GM21367 (cell line): ENCODE results near the gene CBLB.
A peak's percentile ranks its signal among the peaks of the same experiment; 100 is the strongest.

Experiments
- ATAC-seq: cut with Tn5 transposase; IDR thresholded peaks from one replicate; pipeline ENCODE4 v1.9.1; 2021; ENCODE audit not compliant: unreplicated experiment

Gene CBLB

DNA sequence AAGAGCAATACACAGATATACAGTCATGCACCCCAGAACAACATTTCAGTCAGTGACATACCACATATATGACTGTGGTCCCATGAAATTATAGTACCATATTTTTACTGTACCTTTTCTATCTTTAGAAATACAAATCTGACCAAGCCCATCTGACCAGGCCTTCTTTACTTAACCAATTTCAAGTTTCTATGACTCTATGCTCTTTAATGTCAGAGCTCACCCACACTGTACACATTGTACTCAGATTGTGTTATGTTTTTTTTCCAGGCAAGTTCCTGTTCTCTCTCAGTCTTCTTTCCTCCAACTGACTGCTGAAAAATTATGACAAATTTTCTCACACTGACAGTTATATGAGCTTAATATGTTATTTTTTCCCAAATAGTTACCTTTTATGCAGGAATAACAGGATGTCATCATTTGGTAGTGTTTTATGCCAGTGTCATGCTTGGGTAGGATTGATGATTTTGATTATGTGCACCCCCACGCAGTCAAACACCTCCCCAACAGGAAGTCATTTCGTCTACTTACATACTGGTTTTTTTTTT lies 8.0 kb upstream of the CBLB start:
- peak; percentile 57 for ATAC-seq

DNA sequence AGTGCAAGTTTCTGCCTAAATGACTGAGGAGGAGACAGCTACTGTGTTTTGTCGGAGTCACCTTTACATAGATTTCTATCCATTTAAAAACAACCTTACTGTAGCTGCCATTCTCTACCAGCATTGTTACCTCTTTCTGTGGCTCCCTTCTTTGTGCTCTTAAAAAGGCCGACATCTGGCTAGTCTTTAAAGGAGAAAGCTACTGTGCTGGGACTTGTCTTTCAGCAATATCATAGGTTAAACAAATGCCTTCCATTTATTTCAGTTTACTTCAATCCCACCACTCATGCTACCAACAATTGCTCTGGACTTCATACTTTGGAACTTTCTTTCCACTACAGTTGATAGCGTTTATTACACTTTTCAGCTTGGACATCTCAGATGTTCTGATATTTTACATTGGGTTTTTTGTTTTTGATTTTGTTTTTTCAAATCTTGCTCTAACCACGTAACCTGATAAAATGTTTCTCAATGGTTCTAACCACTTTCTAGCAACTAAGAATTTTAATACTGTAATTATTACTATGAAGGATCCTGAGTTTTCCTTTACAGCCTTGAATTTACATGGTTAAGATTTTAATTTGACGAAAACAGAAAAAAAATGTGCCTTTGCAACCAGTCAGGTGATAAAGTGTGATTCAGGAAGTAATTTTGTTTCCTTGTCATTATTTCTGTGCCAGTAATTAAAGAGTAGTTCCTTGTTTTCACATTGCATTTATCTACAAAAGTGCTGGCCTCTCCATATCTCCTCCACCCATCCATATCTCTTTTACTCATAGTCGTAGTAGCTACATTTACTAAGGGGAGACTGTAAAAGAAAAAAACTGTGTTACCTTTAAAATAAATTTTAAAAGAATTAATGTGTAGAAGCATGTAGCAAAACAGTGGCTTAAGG lies 1.3 kb upstream of the CBLB start:
- ATAC-seq, result no peak

DNA sequence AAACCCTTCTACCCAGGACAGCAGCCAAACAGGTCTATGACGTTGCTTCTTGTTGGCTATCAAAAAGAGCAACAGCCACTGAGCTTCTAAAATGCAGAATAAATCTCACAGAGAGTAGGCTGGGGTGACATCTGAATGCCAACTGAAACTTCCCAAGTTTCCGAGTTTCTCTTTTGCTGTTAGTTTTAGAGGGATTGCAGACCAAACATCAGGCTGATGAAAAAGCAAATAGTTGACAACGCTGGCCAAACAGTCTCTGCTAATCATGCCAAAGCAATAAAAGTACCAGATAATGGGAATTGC lies 670 bp upstream of the CBLB start:
- no peak for ATAC-seq

DNA sequence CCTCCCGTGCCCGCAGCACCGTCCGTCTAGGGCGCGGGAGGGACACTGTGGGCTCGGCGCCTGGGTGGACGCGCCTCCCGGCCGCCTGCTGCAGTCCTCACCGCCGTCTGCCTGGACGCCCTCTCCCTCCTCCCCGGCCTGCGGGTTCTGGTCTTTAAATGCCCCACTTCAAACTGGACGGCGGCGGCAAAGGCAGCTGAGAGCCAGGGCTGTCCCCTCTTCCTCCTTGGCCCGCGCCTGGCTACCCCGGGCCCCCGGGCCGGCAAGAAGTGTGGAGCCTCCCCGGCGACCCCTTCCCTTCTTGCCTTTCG lies 426 bp downstream of the CBLB start:
- peak; percentile 2 for ATAC-seq

DNA sequence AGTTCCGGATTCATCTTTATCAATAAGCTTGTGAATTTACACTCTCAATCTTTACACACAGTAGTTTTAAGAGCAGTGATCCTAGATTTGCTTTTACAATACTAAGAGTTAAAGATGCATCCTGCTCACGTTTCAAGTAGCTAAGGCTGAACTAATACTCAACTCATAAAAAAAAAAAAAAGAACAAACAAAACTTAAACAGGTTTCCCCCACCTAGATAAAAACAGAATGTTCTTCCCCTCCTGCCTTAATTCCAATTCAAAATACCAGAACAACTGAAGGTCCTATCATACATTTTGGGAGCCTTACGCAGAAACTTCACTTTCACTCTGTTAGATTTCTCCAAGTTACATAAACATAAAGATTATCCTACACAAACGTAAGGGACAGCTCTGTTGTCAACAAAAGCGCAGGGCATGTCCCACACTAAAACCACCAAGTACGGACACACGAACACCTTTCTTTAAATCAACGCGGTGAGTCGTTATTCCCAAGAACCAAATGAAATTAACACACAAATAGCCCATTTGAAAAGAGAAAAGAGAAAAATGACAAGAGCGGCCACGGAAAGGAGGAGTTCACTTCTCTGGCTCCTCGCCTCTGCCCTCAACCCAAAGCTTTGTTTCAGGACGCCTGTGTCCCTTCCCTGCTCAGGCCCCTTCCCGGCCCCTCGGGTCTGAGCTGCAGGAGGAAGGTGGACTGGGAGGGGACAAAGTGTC lies 941 bp downstream of the CBLB start:
- no peak for ATAC-seq

DNA sequence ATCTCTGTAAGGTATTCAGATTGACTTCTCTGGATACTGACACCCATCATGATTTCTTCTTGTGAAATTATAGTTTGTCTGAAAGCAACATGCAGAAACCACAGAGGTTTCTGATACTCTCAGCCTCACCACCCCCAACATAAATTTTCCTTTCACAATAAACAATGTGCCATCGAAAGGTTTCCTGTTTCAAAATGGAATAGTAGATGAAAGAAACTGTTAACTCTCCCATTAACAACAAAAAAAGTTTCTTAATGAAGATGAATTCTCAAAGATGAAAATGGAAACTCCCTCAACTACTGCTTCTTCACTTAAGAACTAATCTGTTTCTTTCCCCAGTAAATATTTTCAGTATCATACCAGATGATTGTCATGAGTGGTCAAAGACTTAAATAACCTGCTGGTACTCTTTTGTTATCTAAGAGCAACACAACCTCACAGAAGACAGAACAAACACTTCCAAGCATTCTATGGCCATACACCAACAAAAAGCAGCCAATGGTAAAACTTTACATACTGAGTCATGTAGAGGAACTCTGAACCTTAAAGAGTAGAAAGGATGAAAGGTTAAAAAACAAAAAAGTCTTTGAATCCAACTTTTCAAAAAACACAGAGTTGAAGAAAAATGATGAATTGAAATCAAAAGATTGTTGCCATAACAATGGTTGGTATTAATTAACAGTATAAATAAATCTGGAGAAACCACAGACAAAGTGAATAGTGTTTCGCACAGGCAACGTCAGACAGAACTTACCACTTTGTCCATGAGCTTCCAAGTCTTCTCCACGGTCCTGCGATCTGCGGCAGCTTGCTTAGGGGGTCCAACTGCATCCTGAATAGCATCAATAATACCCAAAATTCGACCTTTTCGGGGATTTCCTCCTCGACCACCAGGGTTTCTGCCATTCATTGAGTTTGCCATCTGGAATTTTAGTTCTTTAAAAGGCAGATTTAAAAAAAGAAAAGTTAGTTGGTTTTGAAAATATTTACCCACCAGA lies 1.9 kb downstream of the CBLB start:
- peak; percentile 26 for ATAC-seq

DNA sequence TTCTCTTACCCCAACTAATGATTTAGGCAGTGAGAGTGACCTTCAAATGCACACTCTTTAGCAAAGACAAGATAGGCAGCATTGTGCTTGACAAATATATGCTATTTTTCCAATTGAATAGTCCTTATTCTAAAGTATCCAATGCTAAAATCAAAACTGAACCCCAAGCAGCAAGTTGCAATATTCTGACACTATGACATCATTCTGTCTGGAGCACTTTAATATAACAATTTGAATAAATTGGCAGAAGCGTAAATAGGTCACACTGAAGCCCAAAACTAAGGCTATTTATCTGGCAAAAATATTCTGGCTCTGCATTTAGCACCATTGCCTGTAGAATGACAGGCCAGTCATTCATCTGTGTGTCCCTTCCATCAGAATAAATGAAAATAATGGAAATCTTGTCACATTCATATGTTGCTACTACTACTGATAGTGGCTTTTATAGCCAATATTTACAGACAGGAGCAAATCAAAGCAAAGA lies 2.9 kb downstream of the CBLB start:
- no peak for ATAC-seq

DNA sequence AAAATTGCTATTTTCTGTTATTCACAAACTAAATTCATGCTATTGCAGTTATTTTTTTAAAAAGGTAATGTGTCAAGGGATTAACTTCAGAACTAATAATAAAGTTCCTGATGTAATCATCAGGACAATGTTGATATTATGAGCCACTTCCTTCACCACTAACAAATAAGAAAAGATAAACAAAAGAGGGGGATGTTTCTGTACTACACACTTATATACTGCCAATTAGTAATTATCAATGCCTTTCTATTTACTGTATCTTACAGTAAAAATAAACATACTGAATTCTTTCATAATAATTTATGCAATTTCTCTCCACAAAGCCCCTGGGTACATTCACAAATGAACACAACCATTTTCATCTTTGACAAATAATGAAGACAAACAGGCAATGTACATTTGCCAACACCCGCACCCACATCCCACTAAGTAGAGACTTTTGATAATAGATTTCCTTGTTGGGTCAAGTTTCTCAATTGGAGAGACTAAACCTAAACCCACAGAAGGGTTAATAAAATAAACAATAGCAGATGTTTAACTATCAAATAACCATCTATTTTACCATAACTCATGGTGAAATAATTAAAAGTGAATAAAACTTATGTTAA lies 3.7 kb downstream of the CBLB start:
- ATAC-seq, result no peak

DNA sequence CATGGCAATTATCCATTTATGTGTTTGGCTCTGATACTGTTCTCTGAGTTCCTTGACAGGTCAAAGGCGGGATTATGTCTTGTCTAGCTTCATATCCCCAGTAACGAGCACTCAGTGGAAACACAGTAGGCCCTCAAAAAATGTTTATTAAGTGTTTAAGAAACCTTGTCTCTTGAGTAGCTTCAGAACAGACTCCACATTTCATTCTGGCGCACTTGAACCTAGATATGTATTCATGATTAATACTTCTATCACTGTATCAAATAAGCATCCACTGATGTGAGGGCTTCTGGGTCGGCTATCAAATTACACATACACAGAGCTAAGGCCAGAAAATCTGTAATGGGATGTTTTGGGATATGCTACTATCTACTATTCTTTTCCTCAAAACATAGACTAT lies 4.6 kb downstream of the CBLB start:
- no peak for ATAC-seq

DNA sequence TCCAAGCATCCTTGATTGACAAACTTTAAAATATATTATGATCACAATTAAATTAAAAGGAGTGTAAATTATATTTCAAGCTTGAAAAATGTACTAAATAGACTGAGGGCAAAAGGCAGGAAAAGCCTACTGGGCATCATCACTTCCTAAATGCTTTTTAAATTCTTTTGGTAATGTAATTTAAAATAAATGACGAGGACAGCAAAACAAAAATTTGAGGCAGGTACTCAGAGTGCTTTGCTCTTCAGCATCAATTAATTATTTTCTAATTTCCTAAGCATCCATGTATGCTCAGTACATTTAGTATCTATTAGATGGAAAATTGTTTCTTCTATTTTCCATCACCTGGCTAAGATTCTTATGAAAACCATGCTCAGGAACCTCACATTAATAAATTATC lies 5.2 kb downstream of the CBLB start:
- ATAC-seq, result no peak

DNA sequence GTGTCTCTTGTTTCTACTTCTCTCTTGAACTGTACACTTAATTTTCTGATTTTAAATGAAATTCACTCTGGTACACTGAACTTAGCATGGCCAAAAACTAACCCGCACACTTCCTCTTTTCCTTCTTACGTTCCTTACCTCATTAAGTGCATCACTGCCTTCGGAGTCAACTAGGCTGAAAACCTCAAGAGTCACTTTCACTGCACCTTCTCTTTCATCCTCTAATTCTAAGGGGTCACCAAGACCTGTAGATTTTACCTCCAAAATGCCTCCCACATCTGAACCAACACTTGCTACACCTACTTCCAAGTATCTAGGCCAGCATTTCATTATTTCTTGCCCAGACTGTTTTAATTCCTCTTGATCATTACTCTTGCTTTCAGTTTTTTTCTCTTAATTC lies 6.6 kb downstream of the CBLB start:
- ATAC-seq, result peak; percentile 49

DNA sequence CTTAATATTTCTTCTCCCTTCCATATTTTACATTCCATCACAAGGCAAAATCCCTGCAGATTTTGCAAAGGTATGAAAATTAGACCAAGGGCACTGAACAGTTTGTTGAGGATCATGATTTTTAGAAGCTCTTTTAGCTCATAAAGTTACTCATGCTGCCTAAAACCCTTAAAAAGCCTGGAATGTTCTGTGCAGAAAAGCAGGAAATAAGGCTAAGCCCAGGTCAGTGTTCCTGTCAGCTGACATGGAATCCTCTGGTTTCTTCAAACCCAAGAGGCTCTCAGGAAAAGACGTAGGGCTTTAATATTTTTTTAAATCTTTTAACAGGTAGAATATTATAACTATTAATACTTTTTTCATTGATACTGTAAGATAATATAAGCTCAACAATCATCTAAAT lies 8.2 kb downstream of the CBLB start:
- ATAC-seq, result no peak

DNA sequence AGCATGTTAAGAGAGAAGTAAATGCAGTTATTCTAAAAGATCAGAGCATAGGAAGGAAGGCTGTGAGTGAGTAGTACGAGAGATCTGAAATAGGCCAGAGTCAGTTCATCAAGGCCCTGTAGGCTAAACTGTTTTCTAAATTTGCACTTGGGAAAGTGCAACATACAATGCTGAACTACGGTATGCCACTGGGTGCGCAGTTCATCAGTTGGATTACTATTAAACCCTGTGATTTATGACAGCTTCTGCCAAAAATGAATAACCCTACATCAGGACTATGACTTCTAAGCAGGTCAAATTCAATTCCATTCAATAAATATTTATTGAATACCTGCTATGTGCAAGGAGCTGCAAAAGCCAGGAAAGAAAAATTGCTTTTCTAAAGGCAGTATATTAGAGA lies 10.8 kb downstream of the CBLB start:
- ATAC-seq, result no peak

DNA sequence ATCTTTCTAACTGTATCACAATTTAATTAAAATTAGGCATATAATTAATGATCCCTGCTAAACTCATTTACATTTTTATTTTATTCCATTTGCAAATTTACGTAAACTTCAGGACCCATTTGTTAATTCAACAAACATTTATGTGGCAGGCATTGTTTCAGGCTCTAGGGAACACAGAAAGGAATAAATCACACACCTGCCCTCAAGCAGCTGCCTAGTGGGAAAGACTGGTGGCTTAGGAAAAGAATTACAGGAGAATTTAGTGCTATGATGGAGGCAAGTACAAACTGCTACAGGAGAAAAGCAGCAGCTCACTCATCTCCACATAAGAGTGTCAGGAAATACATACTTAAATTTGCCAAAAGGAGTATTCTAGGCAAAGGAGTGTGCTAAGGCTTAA lies 11.2 kb downstream of the CBLB start:
- no peak for ATAC-seq

DNA sequence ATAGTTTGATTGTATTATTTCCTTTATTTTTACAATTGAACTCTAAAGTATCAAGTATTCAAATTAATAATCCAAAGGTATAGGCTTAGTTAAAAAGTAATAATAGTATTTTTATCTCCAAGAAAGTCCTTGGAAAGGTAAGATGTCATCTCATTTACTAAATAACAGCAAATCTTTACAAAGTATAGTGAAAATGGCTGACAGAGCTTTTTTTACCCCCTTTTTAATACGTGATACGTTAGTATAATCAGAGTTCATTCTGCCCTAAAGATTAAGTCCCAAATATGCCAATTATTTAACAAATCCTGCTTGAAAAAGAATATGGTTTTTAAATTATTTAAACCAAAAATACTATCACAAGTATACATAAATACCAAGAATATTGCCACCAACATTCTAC lies 12.2 kb downstream of the CBLB start:
- no peak for ATAC-seq

DNA sequence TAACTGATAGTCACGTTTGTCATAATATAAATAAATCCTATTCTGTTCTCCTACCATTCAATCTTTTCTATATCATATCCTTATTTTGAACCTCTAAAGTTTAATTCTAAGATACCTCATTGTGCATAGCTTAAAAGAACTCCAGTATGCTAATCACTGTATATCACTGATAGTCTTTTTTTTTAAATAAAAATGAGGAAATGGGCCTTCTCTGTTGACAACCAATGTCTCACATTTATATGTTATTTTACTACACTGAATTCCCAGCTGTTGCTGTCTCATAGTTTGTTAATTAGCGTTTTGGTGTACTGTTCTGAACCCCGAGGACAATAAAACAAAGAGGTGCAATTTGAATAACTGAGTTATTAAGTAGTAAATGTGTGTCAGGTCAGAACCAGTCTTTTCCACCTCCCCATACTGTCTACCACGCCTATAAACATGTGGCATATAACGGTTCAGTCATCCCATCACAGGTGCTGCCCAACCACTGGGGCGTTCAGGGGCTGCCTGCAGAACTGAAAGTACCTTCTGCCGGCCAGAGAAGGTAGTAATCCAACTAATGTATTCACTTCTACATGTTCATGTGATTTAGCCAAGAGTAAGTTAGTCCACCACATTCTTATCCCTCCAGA lies 14.9 kb downstream of the CBLB start:
- ATAC-seq, result peak; percentile 96

DNA sequence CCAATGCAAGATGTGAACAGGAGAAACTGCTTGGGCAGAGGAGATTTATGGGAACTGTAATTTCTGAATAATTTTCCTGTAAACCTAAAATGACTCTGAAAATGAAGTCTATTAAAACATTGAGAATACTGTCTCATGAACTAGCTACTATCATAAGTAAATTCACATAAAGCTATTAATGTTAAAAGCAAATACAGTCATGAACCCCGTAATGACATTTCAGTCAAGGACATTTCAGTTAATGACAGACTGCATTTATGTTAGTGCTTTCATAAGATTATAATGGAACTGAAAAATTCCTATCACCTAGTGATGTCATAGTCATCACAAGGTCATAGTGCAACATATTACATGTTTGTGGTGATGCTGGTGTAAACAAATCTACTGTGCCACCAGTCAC lies 17.2 kb downstream of the CBLB start:
- ATAC-seq, result no peak

DNA sequence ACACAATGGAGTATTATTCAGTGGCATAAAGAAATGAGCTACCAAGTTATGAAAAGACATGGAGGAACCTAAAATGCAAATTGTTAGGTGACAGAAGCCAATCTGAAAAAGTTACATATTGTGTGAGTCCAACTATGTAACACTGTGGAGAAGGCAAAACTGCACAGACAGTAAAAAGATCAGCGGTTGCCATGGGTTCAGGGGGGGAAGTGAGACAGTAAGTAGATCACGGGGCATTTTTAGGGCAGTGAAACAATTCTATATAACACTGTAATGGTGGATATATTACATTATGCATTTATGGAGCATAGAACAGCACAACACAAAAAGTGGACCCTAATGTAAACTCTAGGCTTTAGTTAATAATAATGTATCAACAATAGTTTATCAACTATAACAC lies 17.6 kb downstream of the CBLB start:
- ATAC-seq, result no peak

DNA sequence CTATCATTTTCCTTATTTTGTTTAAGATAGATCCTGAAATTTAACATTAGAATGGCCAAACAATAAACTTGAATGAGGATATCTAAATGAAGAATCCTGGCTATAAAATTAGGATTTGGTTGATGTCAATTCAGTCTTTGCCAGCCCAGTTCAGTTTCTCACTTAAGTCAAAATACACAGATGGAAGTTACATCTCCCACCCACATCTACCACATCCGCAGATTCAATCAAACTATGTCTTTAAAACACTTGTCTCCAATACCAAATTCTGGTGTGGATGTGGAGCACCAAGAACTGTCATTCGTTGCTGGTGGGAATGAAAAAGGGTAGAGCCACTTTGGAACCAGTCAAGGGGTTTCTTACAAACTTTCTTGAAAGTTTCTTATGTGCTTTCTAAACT lies 18.2 kb downstream of the CBLB start:
- ATAC-seq, result no peak

DNA sequence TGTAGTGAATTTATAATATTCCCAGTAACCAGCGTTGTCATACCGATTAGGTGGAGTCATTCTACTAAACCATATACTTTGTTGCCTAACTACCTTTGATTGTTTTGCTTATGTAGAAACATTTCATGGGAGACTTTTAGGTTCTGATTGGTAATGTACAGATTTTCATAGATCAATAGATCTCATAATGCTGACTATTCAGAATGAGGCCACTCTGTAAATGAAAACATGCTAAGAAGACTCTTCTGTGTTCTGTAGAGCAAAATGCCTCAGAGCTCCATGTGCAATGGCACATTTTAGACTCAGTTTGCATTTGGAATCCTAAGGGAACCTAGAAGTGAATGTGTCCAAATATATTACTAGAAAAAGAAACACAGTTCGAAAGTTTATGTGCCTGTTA lies 20.0 kb downstream of the CBLB start:
- no peak for ATAC-seq
